Gastrocnemius medialis (tissue), 4 donors: ENCODE data around the gene ITGB5. TPM values are rescaled to one million over a fixed set of nuclear protein-coding genes. Genes with fewer than 3 reads are reported as not detected.

Source experiments
- ATAC-seq, 2 donors: fragments of 150-250 bp; one replicate each; pipeline ENCODE4 v1.9.1; 2016
- DNase-seq, 2 donors: peaks; one replicate each; pipeline ENCODE4 v3.0.0-alpha.2; 2019
- H3K27ac ChIP-seq, 4 donors: fragments of 200-600 bp; sonication (generic); 1 replicate in 1 of 4; 2 replicates in 3 of 4; pipeline ENCODE4 v1.5.1; 2016 to 2018; ENCODE audit warnings: mild to moderate bottlenecking in 2 of 4, moderate library complexity in 1 of 4
- H3K27me3 ChIP-seq, 3 donors: fragments of 200-600 bp; sonication (generic) in 2 of 3; 1 replicate in 1 of 3; 2 replicates in 2 of 3; pipeline versions ENCODE4 v1.5.1 to v1.6.0; 2016 to 2019; ENCODE audit warnings: mild to moderate bottlenecking in 1 of 3, moderate library complexity in 1 of 3
- H3K36me3 ChIP-seq, 2 donors: fragments of 200-600 bp; sonication (generic) in 1 of 2; one replicate each; pipeline ENCODE4 v1.5.1; 2017 to 2018
- H3K4me1 ChIP-seq, 2 donors: fragments of 200-600 bp; sonication (generic) in 1 of 2; one replicate each; pipeline ENCODE4 v1.5.1; 2016 to 2017; ENCODE audit warnings: mild to moderate bottlenecking in 2 of 2
- H3K4me3 ChIP-seq, 4 donors: fragments of 200-600 bp; sonication (generic) in 3 of 4; 1 replicate in 1 of 4; 2 replicates in 3 of 4; pipeline ENCODE4 v1.5.1; 2016 to 2019; ENCODE audit warnings: mild to moderate bottlenecking in 2 of 4
- H3K9me3 ChIP-seq, 3 donors: fragments of 200-600 bp; sonication (generic) in 2 of 3; 1 replicate in 1 of 3; 2 replicates in 2 of 3; pipeline ENCODE4 v1.5.1; 2016 to 2019
- CTCF ChIP-seq, 5 experiments: fragments of 450-650 bp in 3 of 5; fragments of 200-600 bp in 2 of 5; sonication (generic) in 2 of 5; IDR thresholded peaks in 4 of 5; conservative IDR thresholded peaks in 1 of 5; 1 replicate in 4 of 5; 2 replicates in 1 of 5; pipeline ENCODE4 v1.5.1; 2016 to 2019; ENCODE audit warnings: antibody characterized with exemption in 5 of 5, mild to moderate bottlenecking in 3 of 5, moderate library complexity in 3 of 5
- POLR2A ChIP-seq, 2 donors: fragments of 450-650 bp; IDR thresholded peaks; one replicate each; pipeline ENCODE4 v1.6.1; 2017; ENCODE audit warnings: antibody characterized with exemption in 2 of 2, mild to moderate bottlenecking in 2 of 2, moderate library complexity in 2 of 2
- in situ Hi-C, 4 donors: fragments of 200-750 bp; cut with MboI; loops; one replicate each; pipeline versions ENCODE4 v1.15.0 to v1.8.0; 2017; ENCODE audit warnings: low sequenced_read_pairs in 4 of 4
- intact Hi-C: fragments of 100-400 bp; cut with DNase I; formaldehyde crosslinking; loops from one replicate; pipeline ENCODE4 v1.15.1; 2023; ENCODE audit warnings: low total_unique reads
- microRNA counts, 2 donors: library from miRNA; unstranded; fragments of <30 nt; microRNA quantifications; one replicate each; lab custom pipeline; 2016
- microRNA-seq, 2 donors: library from miRNA; unstranded; fragments of <30 nt; microRNA quantifications; one replicate each; pipeline ENCODE4, GENCODE V29; 2016; ENCODE audit warnings: borderline replicate concordance in 2 of 2
- total RNA-seq, 4 donors: library from RNA; depleted of rRNA; stranded (reverse); fragments of >200 nt; gene quantifications; one replicate each; pipeline versions ENCODE4 v1.1.0 to v1.2.3, GENCODE V29; 2016

ITGB5 gene
- total RNA-seq, 4 donors from 2014 or later = 35.2 to 101 (median 71.3) TPM

GRCh38 chr3:124714223-124714853, 172.8 kb downstream of the ITGB5 start:
- intact Hi-C loops = no loop called here
- ATAC-seq (no peak), DNase-seq (no peak)

More at GRCh38 chr3:124714223-124714853, 172.8 kb downstream of the ITGB5 start:
- in situ Hi-C loops = no loop called here
- no peak overlapping the region for H3K4me3 ChIP-seq
- no peak for TF ChIP-seq POLR2A (IDR thresholded peaks at IDR 0.05)
- no peak for TF ChIP-seq CTCF (IDR thresholded peaks at IDR 0.05 in 4 of 5, conservative IDR thresholded peaks at IDR 0.05 in 1 of 5)
- H3K27ac ChIP-seq = no peak overlapping the region
- no peaks in the 10 kb centered on the region for H3K9me3 ChIP-seq
- H3K4me1 ChIP-seq = no peaks in the 10 kb centered on the region
- no peaks in the 10 kb centered on the region for H3K27me3 ChIP-seq
- H3K36me3 ChIP-seq = peaks cover 0 to 20% of the 10 kb centered on the region in 2 donors

MicroRNAs within 50 kb of the gene (microRNA counts, 767-probe panel; counts per million panel counts)
- 356 to 448 counts per million in 2 donors for microRNA hsa-miR-544b (lab: Ali Mortazavi, UCI)

Small RNA genes lying within 50 kb of the gene (microRNA-seq; reads per million reads assigned to microRNA genes)
- 0 to 1.2 reads per million in 2 donors for gene MIR544B

Other genes with a start within 250 kb of the ITGB5 start
- 1 to 10 TPM; 2.2 to 7.6 (median 6.2) TPM for gene UMPS, start 156.9 kb downstream of the ITGB5 start, total RNA-seq
- 1 to 10 TPM in 1 of 4 donors, not detected in 3; 1.7 TPM for gene MUC13, start 47.4 kb upstream of the ITGB5 start, total RNA-seq
- 10 to 100 TPM in 3 of 4 donors, 1 to 10 TPM in 1; 9.8 to 27.1 (median 17.6) TPM for gene HEG1, start 168.6 kb upstream of the ITGB5 start, total RNA-seq